Endothelial cell of umbilical vein (primary cell): ENCODE measurements around the gene CARD19.

Source experiments
- EZH2 ChIP-seq: IDR thresholded peaks from 2 replicates; pipeline ENCODE4 v1.6.1; 2012; ENCODE audit warnings: borderline replicate concordance, low read depth, mild to moderate bottlenecking, moderate library complexity, low read length, inconsistent platforms; ENCODE audit not compliant: severe bottlenecking
- FOS ChIP-seq: IDR thresholded peaks from 2 replicates; pipeline ENCODE4 v1.6.1; 2011; ENCODE audit warnings: mild to moderate bottlenecking, low read length, moderate library complexity, borderline replicate concordance; ENCODE audit not compliant: insufficient read depth
- JUN ChIP-seq: IDR thresholded peaks from 2 replicates; pipeline ENCODE4 v1.6.1; 2011; ENCODE audit warnings: borderline replicate concordance, low read depth; ENCODE audit not compliant: insufficient read length, insufficient read depth
- MAX ChIP-seq: IDR thresholded peaks from 2 replicates; pipeline ENCODE4 v1.6.1; 2011; ENCODE audit not compliant: insufficient read depth, insufficient read length
- POLR2A ChIP-seq: IDR thresholded peaks from 2 replicates; pipeline ENCODE4 v1.6.1; 2012; ENCODE audit warnings: low read depth, mild to moderate bottlenecking, control low read depth, low read length
- POLR2AphosphoS5 ChIP-seq: IDR thresholded peaks from 2 replicates; pipeline ENCODE4 v1.6.1; 2012; ENCODE audit warnings: low read depth, mild to moderate bottlenecking, control low read depth, low read length, moderate library complexity; ENCODE audit not compliant: insufficient read depth
- TF ChIP-seq, protein P1 (sequence below), 2 donors: IDR thresholded peaks; 1 replicate in 1 of 2; 2 replicates in 1 of 2; pipeline ENCODE4 v1.5.1; 2011; ENCODE audit warnings: low read length in 2 of 2, mild to moderate bottlenecking in 2 of 2, moderate library complexity in 2 of 2, control low read depth in 1 of 2, inconsistent platforms in 1 of 2, low read depth in 1 of 2; ENCODE audit not compliant: insufficient read depth in 1 of 2; ENCODE audit errors: extremely low read depth in 1 of 2

DNA sequence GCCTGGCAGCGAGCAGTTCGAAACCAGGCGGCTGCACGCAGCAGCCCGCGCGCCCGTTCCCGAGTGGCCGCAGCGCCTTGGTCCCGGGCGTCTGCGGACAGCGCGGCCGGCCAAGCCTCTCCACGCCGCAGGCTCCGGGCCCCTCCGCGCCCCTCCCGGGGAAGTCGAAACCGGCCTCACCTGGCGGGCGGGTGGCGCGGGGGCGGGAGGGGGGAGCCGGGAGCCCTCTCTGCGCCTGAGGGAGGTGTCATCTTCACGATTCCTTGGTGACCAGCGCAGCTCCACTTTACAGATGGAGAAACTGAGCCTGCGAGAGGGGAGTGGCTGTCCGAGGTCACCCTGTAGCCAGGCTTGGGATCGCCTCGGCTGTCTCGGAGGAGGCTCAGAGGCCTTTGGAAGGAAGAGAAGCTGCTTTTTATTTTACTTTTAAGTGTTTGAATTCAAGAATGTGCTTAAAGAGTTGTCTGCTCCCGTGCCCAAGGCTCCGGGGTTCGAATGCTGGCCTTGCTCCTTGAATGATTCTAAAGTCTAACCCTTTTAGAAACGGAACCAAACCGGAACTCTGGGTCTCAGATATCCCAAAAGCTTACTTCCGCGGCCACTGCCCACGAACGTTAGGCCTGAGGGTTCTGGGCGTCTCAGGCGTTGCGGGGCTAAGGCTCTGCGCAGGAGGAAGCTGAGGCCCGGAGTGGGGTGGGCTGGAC is 36.9 kb upstream of the CARD19 start:
- TF ChIP-seq, protein P1, sequence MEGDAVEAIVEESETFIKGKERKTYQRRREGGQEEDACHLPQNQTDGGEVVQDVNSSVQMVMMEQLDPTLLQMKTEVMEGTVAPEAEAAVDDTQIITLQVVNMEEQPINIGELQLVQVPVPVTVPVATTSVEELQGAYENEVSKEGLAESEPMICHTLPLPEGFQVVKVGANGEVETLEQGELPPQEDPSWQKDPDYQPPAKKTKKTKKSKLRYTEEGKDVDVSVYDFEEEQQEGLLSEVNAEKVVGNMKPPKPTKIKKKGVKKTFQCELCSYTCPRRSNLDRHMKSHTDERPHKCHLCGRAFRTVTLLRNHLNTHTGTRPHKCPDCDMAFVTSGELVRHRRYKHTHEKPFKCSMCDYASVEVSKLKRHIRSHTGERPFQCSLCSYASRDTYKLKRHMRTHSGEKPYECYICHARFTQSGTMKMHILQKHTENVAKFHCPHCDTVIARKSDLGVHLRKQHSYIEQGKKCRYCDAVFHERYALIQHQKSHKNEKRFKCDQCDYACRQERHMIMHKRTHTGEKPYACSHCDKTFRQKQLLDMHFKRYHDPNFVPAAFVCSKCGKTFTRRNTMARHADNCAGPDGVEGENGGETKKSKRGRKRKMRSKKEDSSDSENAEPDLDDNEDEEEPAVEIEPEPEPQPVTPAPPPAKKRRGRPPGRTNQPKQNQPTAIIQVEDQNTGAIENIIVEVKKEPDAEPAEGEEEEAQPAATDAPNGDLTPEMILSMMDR (IDR thresholded peaks at IDR 0.05; ENCODE audit: extremely low read depth in 1 of 2, insufficient read depth in 1 of 2, low read depth in 1 of 2, low read length in 2 of 2) = no peak
- TF ChIP-seq POLR2A (no peak), MAX (no peak), EZH2 (no peak), FOS (no peak), POLR2AphosphoS5 (no peak), JUN (no peak)
